ENCODE data around the gene GMCL1. TPM values are rescaled to one million over a fixed set of nuclear protein-coding genes. Genes with fewer than 3 reads are reported as not detected.

GMCL1 gene
- total and polyA plus RNA-seq, 2 donors, result 14.1 to 19.8 TPM

GRCh38 chr2:69836316-69836715 lies 6.9 kb downstream of the GMCL1 start:
- H3K36me3 ChIP-seq (ENCODE audit: control insufficient read depth in 2 of 2, insufficient read depth in 2 of 2, low read length in 1 of 2), result peaks cover 4 to 19% of the 10 kb centered on the region in 2 donors
- no peaks in the 10 kb centered on the region for H3K27me3 ChIP-seq (ENCODE audit: control insufficient read depth in 2 of 2, insufficient read depth in 1 of 2, low read length in 1 of 2)
- no peak for DNase-seq (ENCODE audit: low read depth in 6 of 9, low spot score in 9 of 9)
- WGBS, result 83% methylated on average over 5 of the region's 5 CpGs
- H3K4me3 ChIP-seq (ENCODE audit: low read length in 2 of 2), result no peak overlapping the region
- no peak overlapping the region for H3K27ac ChIP-seq (ENCODE audit: low read depth in 1 of 2, low read length in 1 of 2)
- H3K4me1 ChIP-seq (ENCODE audit: control insufficient read depth in 2 of 2, insufficient read depth in 2 of 2, low read length in 2 of 2), result peaks cover 6 to 9% of the 10 kb centered on the region in 2 donors
- no peaks in the 10 kb centered on the region for H3K9me3 ChIP-seq (ENCODE audit: control insufficient read depth in 2 of 2, insufficient read depth in 1 of 2, low read length in 1 of 2)

DNA sequence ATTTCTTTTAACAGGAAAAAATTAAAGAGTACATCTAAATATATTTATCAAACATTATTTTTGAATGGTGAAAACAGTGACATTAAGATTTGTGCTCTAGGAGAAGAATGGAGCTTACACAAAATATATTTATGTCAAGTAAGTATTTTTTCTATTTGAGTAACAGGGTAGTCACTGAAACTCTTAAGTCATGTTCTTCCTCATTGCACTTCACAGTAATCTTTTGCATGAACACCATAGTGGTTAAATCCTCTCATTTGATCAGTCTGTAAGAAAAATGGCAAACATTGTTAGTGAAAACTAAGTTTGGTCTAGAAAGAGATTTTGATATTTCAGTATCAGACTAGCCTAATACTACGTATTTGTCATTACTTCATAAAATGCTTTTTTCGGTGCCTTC lies 8.1 kb downstream of the GMCL1 start:
- Histone ChIP-seq H3K9me3 (ENCODE audit: control insufficient read depth in 2 of 2, insufficient read depth in 1 of 2, low read length in 1 of 2) (no peaks in the 10 kb centered on the region), H3K4me1 (ENCODE audit: control insufficient read depth in 2 of 2, insufficient read depth in 2 of 2, low read length in 2 of 2) (peaks cover 0 to 3% of the 10 kb centered on the region in 2 donors), H3K27me3 (ENCODE audit: control insufficient read depth in 2 of 2, insufficient read depth in 1 of 2, low read length in 1 of 2) (no peaks in the 10 kb centered on the region), H3K4me3 (ENCODE audit: low read length in 2 of 2) (no peak overlapping the region), H3K36me3 (ENCODE audit: control insufficient read depth in 2 of 2, insufficient read depth in 2 of 2, low read length in 1 of 2) (peaks cover 4 to 24% of the 10 kb centered on the region in 2 donors), H3K27ac (ENCODE audit: low read depth in 1 of 2, low read length in 1 of 2) (no peak overlapping the region)
- DNase-seq (ENCODE audit: low read depth in 6 of 9, low spot score in 9 of 9), result no peak
- 97% methylated on average over 2 of the region's 2 CpGs for WGBS

DNA sequence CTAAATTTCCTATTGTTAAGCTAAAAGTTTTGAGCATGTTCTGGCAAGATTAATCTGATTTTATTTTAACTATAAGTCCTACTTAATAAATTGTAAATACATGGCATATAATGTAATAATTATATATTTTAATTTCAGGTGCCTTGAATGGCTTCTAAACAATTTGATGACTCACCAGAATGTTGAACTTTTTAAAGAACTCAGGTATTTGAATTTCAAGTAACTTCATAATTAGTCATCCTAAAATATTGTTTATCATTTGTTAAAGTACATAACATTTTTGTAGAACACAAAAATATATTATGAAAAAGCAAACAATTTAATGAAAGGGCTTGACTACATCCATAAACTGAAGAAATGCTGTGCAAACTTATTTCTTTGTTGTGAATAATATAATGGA lies 14.5 kb downstream of the GMCL1 start:
- no peaks in the 10 kb centered on the region for H3K27me3 ChIP-seq (ENCODE audit: control insufficient read depth in 2 of 2, insufficient read depth in 1 of 2, low read length in 1 of 2)
- H3K36me3 ChIP-seq (ENCODE audit: control insufficient read depth in 2 of 2, insufficient read depth in 2 of 2, low read length in 1 of 2), result peaks cover 25 to 53% of the 10 kb centered on the region in 2 donors
- H3K9me3 ChIP-seq (ENCODE audit: control insufficient read depth in 2 of 2, insufficient read depth in 1 of 2, low read length in 1 of 2), result no peaks in the 10 kb centered on the region
- no peak overlapping the region for H3K4me3 ChIP-seq (ENCODE audit: low read length in 2 of 2)
- DNase-seq (ENCODE audit: low read depth in 6 of 9, low spot score in 9 of 9), result no peak
- no peak overlapping the region for H3K27ac ChIP-seq (ENCODE audit: low read depth in 1 of 2, low read length in 1 of 2)
- no peaks in the 10 kb centered on the region for H3K4me1 ChIP-seq (ENCODE audit: control insufficient read depth in 2 of 2, insufficient read depth in 2 of 2, low read length in 2 of 2)

GRCh38 chr2:69844560-69844959 lies 15.1 kb downstream of the GMCL1 start:
- 98% methylated on average over 3 of the region's 3 CpGs for WGBS
- Histone ChIP-seq H3K4me1 (ENCODE audit: control insufficient read depth in 2 of 2, insufficient read depth in 2 of 2, low read length in 2 of 2) (no peaks in the 10 kb centered on the region), H3K9me3 (ENCODE audit: control insufficient read depth in 2 of 2, insufficient read depth in 1 of 2, low read length in 1 of 2) (no peaks in the 10 kb centered on the region), H3K27ac (ENCODE audit: low read depth in 1 of 2, low read length in 1 of 2) (no peak overlapping the region), H3K27me3 (ENCODE audit: control insufficient read depth in 2 of 2, insufficient read depth in 1 of 2, low read length in 1 of 2) (no peaks in the 10 kb centered on the region), H3K4me3 (ENCODE audit: low read length in 2 of 2) (no peak overlapping the region), H3K36me3 (ENCODE audit: control insufficient read depth in 2 of 2, insufficient read depth in 2 of 2, low read length in 1 of 2) (peaks cover 28 to 55% of the 10 kb centered on the region in 2 donors)
- no peak for DNase-seq (ENCODE audit: low read depth in 6 of 9, low spot score in 9 of 9)

GRCh38 chr2:69846182-69847067 lies 17.0 kb downstream of the GMCL1 start:
- peaks cover 31 to 60% of the 10 kb centered on the region in 2 donors for H3K36me3 ChIP-seq (ENCODE audit: control insufficient read depth in 2 of 2, insufficient read depth in 2 of 2, low read length in 1 of 2)
- DNase-seq (ENCODE audit: low read depth in 6 of 9, low spot score in 9 of 9), result no peak
- WGBS, result 95% methylated on average over 9 of the region's 9 CpGs
- H3K4me1 ChIP-seq (ENCODE audit: control insufficient read depth in 2 of 2, insufficient read depth in 2 of 2, low read length in 2 of 2), result no peaks in the 10 kb centered on the region
- no peaks in the 10 kb centered on the region for H3K27me3 ChIP-seq (ENCODE audit: control insufficient read depth in 2 of 2, insufficient read depth in 1 of 2, low read length in 1 of 2)
- no peak overlapping the region for H3K27ac ChIP-seq (ENCODE audit: low read depth in 1 of 2, low read length in 1 of 2)
- no peak overlapping the region for H3K4me3 ChIP-seq (ENCODE audit: low read length in 2 of 2)
- no peaks in the 10 kb centered on the region for H3K9me3 ChIP-seq (ENCODE audit: control insufficient read depth in 2 of 2, insufficient read depth in 1 of 2, low read length in 1 of 2)

DNA sequence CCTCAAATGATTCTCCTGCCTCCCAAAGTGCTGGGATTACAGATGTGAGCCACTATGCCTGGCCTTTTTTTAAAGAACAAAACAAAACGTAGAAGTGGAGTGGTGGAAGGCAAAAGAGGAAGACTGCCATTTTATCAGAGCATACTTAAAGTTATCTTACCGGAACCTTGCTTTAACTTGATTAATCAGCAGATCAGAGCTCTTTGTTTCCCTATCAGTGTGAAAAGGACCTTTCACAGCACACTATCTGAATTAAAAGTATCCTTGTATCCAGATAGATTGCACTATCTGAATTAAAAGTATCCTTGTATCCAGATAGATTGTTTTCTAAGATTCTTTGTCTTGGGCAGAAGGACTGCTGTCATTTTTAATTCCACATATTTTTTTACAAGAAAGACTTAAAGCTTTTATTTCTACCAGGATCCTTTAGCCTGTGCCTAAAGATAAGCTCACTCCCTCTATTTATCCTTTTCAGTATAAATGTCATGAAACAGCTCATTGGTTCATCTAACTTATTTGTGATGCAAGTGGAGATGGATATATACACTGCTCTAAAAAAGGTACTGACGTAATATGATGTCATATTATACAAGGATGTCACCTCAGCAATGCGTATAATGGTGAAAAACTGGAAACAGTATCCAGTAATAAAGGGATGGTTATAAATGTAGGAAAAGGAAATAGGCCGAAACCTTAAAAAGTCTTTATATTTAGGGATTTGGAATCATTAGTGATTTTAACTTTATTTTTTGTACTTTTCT lies 17.8 kb downstream of the GMCL1 start:
- Histone ChIP-seq H3K27ac (ENCODE audit: low read depth in 1 of 2, low read length in 1 of 2) (no peak overlapping the region), H3K27me3 (ENCODE audit: control insufficient read depth in 2 of 2, insufficient read depth in 1 of 2, low read length in 1 of 2) (no peaks in the 10 kb centered on the region), H3K4me1 (ENCODE audit: control insufficient read depth in 2 of 2, insufficient read depth in 2 of 2, low read length in 2 of 2) (no peaks in the 10 kb centered on the region), H3K4me3 (ENCODE audit: low read length in 2 of 2) (no peak overlapping the region), H3K9me3 (ENCODE audit: control insufficient read depth in 2 of 2, insufficient read depth in 1 of 2, low read length in 1 of 2) (no peaks in the 10 kb centered on the region), H3K36me3 (ENCODE audit: control insufficient read depth in 2 of 2, insufficient read depth in 2 of 2, low read length in 1 of 2) (peaks cover 33 to 60% of the 10 kb centered on the region in 2 donors)
- 98% methylated on average over 5 of the region's 5 CpGs for WGBS
- no peak for DNase-seq (ENCODE audit: low read depth in 6 of 9, low spot score in 9 of 9)

GRCh38 chr2:69848186-69848790 lies 18.8 kb downstream of the GMCL1 start:
- no peaks in the 10 kb centered on the region for H3K9me3 ChIP-seq (ENCODE audit: control insufficient read depth in 2 of 2, insufficient read depth in 1 of 2, low read length in 1 of 2)
- no peak for DNase-seq (ENCODE audit: low read depth in 6 of 9, low spot score in 9 of 9)
- no peaks in the 10 kb centered on the region for H3K4me1 ChIP-seq (ENCODE audit: control insufficient read depth in 2 of 2, insufficient read depth in 2 of 2, low read length in 2 of 2)
- 97% methylated on average over 7 of the region's 7 CpGs for WGBS
- H3K36me3 ChIP-seq (ENCODE audit: control insufficient read depth in 2 of 2, insufficient read depth in 2 of 2, low read length in 1 of 2), result peaks cover 31 to 61% of the 10 kb centered on the region in 2 donors
- no peak overlapping the region for H3K4me3 ChIP-seq (ENCODE audit: low read length in 2 of 2)
- H3K27ac ChIP-seq (ENCODE audit: low read depth in 1 of 2, low read length in 1 of 2), result no peak overlapping the region
- no peaks in the 10 kb centered on the region for H3K27me3 ChIP-seq (ENCODE audit: control insufficient read depth in 2 of 2, insufficient read depth in 1 of 2, low read length in 1 of 2)

GRCh38 chr2:69858261-69858660 lies 28.8 kb downstream of the GMCL1 start:
- no peak for DNase-seq (ENCODE audit: low read depth in 6 of 9, low spot score in 9 of 9)
- Histone ChIP-seq H3K27ac (ENCODE audit: low read depth in 1 of 2, low read length in 1 of 2) (no peak overlapping the region), H3K4me3 (ENCODE audit: low read length in 2 of 2) (no peak overlapping the region), H3K36me3 (ENCODE audit: control insufficient read depth in 2 of 2, insufficient read depth in 2 of 2, low read length in 1 of 2) (peaks cover 7 to 26% of the 10 kb centered on the region in 2 donors), H3K9me3 (ENCODE audit: control insufficient read depth in 2 of 2, insufficient read depth in 1 of 2, low read length in 1 of 2) (no peaks in the 10 kb centered on the region), H3K4me1 (ENCODE audit: control insufficient read depth in 2 of 2, insufficient read depth in 2 of 2, low read length in 2 of 2) (no peaks in the 10 kb centered on the region), H3K27me3 (ENCODE audit: control insufficient read depth in 2 of 2, insufficient read depth in 1 of 2, low read length in 1 of 2) (no peaks in the 10 kb centered on the region)
- over 99% methylated on average over 2 of the region's 2 CpGs for WGBS

GRCh38 chr2:69863298-69863697 lies 33.8 kb downstream of the GMCL1 start:
- no peaks in the 10 kb centered on the region for H3K4me1 ChIP-seq (ENCODE audit: control insufficient read depth in 2 of 2, insufficient read depth in 2 of 2, low read length in 2 of 2)
- no peak overlapping the region for H3K4me3 ChIP-seq (ENCODE audit: low read length in 2 of 2)
- 99% methylated on average over 1 of the region's 1 CpG for WGBS
- no peak for DNase-seq (ENCODE audit: low read depth in 6 of 9, low spot score in 9 of 9)
- no peaks in the 10 kb centered on the region for H3K27me3 ChIP-seq (ENCODE audit: control insufficient read depth in 2 of 2, insufficient read depth in 1 of 2, low read length in 1 of 2)
- H3K36me3 ChIP-seq (ENCODE audit: control insufficient read depth in 2 of 2, insufficient read depth in 2 of 2, low read length in 1 of 2), result peaks cover 36 to 45% of the 10 kb centered on the region in 2 donors
- no peaks in the 10 kb centered on the region for H3K9me3 ChIP-seq (ENCODE audit: control insufficient read depth in 2 of 2, insufficient read depth in 1 of 2, low read length in 1 of 2)
- no peak overlapping the region for H3K27ac ChIP-seq (ENCODE audit: low read depth in 1 of 2, low read length in 1 of 2)

Data from thymus (tissue), 11 donors.